ENCODE data around the gene ACKR2.

The ACKR2 gene

DNA sequence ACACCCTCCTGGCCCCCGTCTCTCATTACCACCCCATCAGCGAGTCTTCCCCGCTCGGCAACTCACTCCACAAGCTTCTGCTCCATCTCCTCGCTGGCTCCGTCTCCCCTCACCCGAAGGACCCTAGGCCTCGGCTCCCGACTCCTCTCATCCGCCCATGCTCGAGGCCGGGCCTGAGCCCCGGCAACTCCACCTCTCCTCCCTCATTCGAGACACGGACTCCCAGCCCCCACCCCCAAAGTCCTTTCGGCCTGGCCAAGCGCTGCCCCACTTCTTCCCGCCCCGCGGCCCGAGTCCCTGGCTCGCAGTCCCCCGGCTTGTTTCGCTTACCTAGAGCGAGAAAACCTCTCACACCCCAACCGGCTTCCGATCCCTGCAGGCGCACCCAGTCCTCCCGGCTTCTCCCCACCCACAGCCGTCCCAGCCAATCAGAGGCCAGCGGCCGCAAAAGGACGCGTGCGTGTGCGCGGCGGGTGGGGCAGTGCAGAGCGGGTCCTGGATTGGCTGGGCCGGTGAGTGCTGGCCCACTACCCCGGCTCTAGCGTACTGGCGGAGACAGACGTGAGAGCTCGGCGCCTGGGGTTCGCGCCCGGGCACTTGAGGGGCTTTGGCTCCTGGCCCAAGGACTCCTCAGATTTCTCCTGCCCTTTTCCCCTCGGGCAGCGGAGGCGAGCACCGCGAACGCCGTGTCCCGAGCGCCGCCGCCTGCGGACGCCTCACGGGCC is 5.0 kb upstream of the ACKR2 start, which contains the start of gene HIGD1A (continued):
- TF ChIP-seq, protein P1, sequence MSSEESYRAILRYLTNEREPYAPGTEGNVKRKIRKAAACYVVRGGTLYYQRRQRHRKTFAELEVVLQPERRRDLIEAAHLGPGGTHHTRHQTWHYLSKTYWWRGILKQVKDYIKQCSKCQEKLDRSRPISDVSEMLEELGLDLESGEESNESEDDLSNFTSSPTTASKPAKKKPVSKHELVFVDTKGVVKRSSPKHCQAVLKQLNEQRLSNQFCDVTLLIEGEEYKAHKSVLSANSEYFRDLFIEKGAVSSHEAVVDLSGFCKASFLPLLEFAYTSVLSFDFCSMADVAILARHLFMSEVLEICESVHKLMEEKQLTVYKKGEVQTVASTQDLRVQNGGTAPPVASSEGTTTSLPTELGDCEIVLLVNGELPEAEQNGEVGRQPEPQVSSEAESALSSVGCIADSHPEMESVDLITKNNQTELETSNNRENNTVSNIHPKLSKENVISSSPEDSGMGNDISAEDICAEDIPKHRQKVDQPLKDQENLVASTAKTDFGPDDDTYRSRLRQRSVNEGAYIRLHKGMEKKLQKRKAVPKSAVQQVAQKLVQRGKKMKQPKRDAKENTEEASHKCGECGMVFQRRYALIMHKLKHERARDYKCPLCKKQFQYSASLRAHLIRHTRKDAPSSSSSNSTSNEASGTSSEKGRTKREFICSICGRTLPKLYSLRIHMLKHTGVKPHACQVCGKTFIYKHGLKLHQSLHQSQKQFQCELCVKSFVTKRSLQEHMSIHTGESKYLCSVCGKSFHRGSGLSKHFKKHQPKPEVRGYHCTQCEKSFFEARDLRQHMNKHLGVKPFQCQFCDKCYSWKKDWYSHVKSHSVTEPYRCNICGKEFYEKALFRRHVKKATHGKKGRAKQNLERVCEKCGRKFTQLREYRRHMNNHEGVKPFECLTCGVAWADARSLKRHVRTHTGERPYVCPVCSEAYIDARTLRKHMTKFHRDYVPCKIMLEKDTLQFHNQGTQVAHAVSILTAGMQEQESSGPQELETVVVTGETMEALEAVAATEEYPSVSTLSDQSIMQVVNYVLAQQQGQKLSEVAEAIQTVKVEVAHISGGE (tag by site-specific recombination; conservative IDR thresholded peaks at IDR 0.05; ENCODE audit: low read depth): peak; percentile 32
- no peak; the same call in 1 of the 2 replicates for TF ChIP-seq ZNF366 (tag by site-specific recombination; conservative IDR thresholded peaks at IDR 0.05)

DNA sequence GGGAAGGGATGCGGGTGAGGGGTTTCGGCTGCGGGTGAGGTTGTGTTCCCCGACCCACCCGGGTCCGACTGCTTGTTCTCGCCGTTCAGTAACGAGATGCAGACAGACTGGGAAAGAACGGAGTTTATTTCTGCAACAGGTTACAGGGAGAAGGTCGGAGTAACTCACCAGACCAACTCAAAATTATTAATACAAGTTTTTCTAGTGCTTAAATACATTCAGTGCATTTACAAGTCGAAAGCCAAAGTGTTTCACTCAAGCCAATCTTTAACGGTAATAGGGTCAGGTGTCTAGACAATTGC is 4.5 kb upstream of the ACKR2 start:
- no peaks in the 10 kb centered on the region for H3K36me3 ChIP-seq (ENCODE audit: control insufficient read depth in 2 of 2, insufficient read depth in 1 of 2, low read length in 2 of 2)
- H3K9me3 ChIP-seq (ENCODE audit: control insufficient read depth, insufficient read depth, low read depth, low read length): no peaks in the 10 kb centered on the region
- 0 out of 2 replicates have a peak, but pooled peaks have one; percentile 27 for TF ChIP-seq ZNF10 (tag by site-specific recombination; IDR thresholded peaks at IDR 0.05)
- TF ChIP-seq SCRT2 (tag by site-specific recombination; IDR thresholded peaks at IDR 0.05): peak; percentile 89
- TF ChIP-seq ZBTB20 (tag by site-specific recombination; IDR thresholded peaks at IDR 0.05): peak; percentile 76; the same call in 1 of the 2 replicates
- no peak for TF ChIP-seq ZNF560 (tag by site-specific recombination; IDR thresholded peaks at IDR 0.05; ENCODE audit: borderline replicate concordance)
- peak overlapping the region; percentile 84; the same call in 1 of the 2 replicates for H3K27ac ChIP-seq (ENCODE audit: extremely low read depth, low read depth, low read length)
- H3K4me3 ChIP-seq (ENCODE audit: low read depth, low read length): peak overlapping the region; percentile 73
- peaks cover 6% of the 10 kb centered on the region for H3K4me1 ChIP-seq (ENCODE audit: control insufficient read depth, insufficient read depth, low read length)
- ChIA-PET POLR2A (interaction anchor here (0.9 to 1.4 kb wide), 8 partner anchors 11 to 24 kb away, joined by 3 to 9 read pairs (median 3); no protein-coding TSS in a partner anchor), CTCF (interaction anchor here (0.6 to 1.2 kb wide), 3 partner anchors 18 to 187 kb away, joined by 3 to 4 read pairs (median 3); no protein-coding TSS in a partner anchor)

DNA sequence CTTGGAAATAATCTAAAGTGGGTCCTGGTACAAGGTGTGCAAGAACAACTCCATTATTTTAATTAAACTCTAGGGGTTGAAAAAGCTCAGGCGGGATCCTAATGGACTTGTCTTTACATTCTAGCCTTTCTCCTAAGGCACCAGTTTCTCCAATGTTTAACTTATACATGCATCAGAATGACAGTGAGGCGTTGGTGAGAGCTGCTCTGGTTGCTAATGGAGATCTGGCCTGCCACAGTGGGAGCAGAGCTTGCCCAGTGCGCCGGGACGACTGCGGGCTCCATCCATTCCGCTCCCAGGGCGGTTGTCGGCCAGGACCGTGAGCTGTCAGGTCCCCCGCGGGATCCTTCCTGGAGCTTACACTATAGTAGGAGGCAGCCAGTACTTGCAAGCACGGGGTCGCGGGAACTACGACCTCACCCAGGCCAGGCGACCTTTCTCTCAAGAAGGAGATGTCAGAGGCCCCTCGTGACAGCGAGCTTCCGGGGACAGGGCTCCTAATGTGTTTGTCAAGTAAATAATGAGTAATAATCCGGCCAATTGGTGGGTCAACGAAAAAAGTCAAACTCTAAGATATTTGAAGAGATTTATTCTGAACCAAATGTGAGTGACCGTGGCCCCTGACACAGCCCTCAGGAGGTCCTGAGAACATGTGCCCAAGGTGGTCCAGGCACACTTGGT is 4.0 kb upstream of the ACKR2 start:
- H3K27ac ChIP-seq (ENCODE audit: extremely low read depth, low read depth, low read length): no peak overlapping the region
- no peaks in the 10 kb centered on the region for H3K36me3 ChIP-seq (ENCODE audit: control insufficient read depth in 2 of 2, insufficient read depth in 1 of 2, low read length in 2 of 2)
- peaks cover 6% of the 10 kb centered on the region for H3K4me1 ChIP-seq (ENCODE audit: control insufficient read depth, insufficient read depth, low read length)
- ChIA-PET POLR2A (interaction anchor here (0.6 to 1.4 kb wide), 8 partner anchors 10 to 218 kb away, joined by 3 to 9 read pairs (median 3); no protein-coding TSS in a partner anchor), CTCF (interaction anchor here (0.6 to 1.2 kb wide), 4 partner anchors 14 to 188 kb away, joined by 3 to 6 read pairs (median 4); no protein-coding TSS in a partner anchor)
- TF ChIP-seq, protein P2, sequence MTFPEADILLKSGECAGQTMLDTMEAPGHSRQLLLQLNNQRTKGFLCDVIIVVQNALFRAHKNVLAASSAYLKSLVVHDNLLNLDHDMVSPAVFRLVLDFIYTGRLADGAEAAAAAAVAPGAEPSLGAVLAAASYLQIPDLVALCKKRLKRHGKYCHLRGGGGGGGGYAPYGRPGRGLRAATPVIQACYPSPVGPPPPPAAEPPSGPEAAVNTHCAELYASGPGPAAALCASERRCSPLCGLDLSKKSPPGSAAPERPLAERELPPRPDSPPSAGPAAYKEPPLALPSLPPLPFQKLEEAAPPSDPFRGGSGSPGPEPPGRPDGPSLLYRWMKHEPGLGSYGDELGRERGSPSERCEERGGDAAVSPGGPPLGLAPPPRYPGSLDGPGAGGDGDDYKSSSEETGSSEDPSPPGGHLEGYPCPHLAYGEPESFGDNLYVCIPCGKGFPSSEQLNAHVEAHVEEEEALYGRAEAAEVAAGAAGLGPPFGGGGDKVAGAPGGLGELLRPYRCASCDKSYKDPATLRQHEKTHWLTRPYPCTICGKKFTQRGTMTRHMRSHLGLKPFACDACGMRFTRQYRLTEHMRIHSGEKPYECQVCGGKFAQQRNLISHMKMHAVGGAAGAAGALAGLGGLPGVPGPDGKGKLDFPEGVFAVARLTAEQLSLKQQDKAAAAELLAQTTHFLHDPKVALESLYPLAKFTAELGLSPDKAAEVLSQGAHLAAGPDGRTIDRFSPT (tag by site-specific recombination; IDR thresholded peaks at IDR 0.05): no peak
- TF ChIP-seq ZNF530 (tag by site-specific recombination; IDR thresholded peaks at IDR 0.05; ENCODE audit: low read depth) (no peak), ZSCAN30 (tag by site-specific recombination; IDR thresholded peaks at IDR 0.05) (no peak), ZNF223 (tag by site-specific recombination; IDR thresholded peaks at IDR 0.05) (0 out of 2 replicates have a peak, but pooled peaks have one; percentile 54)
- H3K4me3 ChIP-seq (ENCODE audit: low read depth, low read length): no peak overlapping the region
- no peaks in the 10 kb centered on the region for H3K9me3 ChIP-seq (ENCODE audit: control insufficient read depth, insufficient read depth, low read depth, low read length)

DNA sequence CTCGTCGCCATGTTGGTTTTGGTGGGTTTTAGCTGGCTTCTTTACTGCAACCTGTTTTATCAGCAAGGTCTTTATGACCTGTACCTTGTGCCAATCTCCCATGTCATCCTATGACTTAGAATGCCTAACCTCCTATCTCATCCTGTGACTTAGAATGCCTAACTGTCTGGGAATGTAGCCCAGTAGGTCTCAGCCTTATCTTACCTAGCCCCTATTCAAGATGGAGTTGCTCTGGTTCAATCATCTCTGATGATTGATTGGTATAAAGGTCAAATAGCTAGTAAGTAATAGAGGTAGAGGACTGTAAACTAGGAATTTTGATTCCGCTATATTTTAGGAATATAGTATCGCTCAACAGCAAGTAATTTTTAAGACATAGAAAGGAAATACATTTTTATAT is 1.3 kb upstream of the ACKR2 start:
- H3K4me3 ChIP-seq (ENCODE audit: low read depth, low read length): no peak overlapping the region
- ChIA-PET POLR2A (no interaction called here), CTCF (no interaction called here)
- no peaks in the 10 kb centered on the region for H3K4me1 ChIP-seq (ENCODE audit: control insufficient read depth, insufficient read depth, low read length)
- no peak overlapping the region for H3K27ac ChIP-seq (ENCODE audit: extremely low read depth, low read depth, low read length)
- no peaks in the 10 kb centered on the region for H3K36me3 ChIP-seq (ENCODE audit: control insufficient read depth in 2 of 2, insufficient read depth in 1 of 2, low read length in 2 of 2)
- no peaks in the 10 kb centered on the region for H3K9me3 ChIP-seq (ENCODE audit: control insufficient read depth, insufficient read depth, low read depth, low read length)
- TF ChIP-seq ZNF521 (tag by site-specific recombination; IDR thresholded peaks at IDR 0.05) (no peak), ZNF596 (tag by site-specific recombination; IDR thresholded peaks at IDR 0.05) (no peak), ZNF747 (tag by site-specific recombination; IDR thresholded peaks at IDR 0.05) (no peak), ZNF311 (tag by site-specific recombination; IDR thresholded peaks at IDR 0.05; ENCODE audit: borderline replicate concordance) (no peak), ZBTB20 (tag by site-specific recombination; IDR thresholded peaks at IDR 0.05) (no peak), ZNF776 (tag by site-specific recombination; IDR thresholded peaks at IDR 0.05; ENCODE audit: borderline replicate concordance) (no peak), MYNN (tag by site-specific recombination; IDR thresholded peaks at IDR 0.05; ENCODE audit: borderline replicate concordance) (no peak), ZNF670 (tag by site-specific recombination; IDR thresholded peaks at IDR 0.05; ENCODE audit: low read depth) (no peak), ZNF404 (tag by site-specific recombination; IDR thresholded peaks at IDR 0.05) (no peak), ZNF701 (tag by site-specific recombination; IDR thresholded peaks at IDR 0.05) (no peak), ZNF423 (tag by site-specific recombination; IDR thresholded peaks at IDR 0.05) (no peak)
- TF ChIP-seq, protein P3, sequence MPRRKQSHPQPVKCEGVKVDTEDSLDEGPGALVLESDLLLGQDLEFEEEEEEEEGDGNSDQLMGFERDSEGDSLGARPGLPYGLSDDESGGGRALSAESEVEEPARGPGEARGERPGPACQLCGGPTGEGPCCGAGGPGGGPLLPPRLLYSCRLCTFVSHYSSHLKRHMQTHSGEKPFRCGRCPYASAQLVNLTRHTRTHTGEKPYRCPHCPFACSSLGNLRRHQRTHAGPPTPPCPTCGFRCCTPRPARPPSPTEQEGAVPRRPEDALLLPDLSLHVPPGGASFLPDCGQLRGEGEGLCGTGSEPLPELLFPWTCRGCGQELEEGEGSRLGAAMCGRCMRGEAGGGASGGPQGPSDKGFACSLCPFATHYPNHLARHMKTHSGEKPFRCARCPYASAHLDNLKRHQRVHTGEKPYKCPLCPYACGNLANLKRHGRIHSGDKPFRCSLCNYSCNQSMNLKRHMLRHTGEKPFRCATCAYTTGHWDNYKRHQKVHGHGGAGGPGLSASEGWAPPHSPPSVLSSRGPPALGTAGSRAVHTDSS (tag by site-specific recombination; IDR thresholded peaks at IDR 0.05): no peak

All from HEK293 (cell line).